Measurements from ENCODE around the gene SUCLG1. TPM values are rescaled to one million over a fixed set of nuclear protein-coding genes. Genes with fewer than 3 reads are reported as not detected.

The SUCLG1 gene
- total and polyA plus RNA-seq, 10 of the 15 experiments (the other 5 are each of a cell fraction or from before 2014, with no cell fraction given): 75.4 to 197 (median 93.6) TPM

- no peak for TF ChIP-seq POU2F2 (IDR thresholded peaks at IDR 0.05; ENCODE audit: borderline replicate concordance, low read depth, low read length)
- no peak for TF ChIP-seq FOS (IDR thresholded peaks at IDR 0.05; ENCODE audit: borderline replicate concordance, extremely low read depth, insufficient read length)
- no peak for TF ChIP-seq MLLT1 (IDR thresholded peaks at IDR 0.05)
- no peak for TF ChIP-seq ZNF217 (IDR thresholded peaks at IDR 0.05)
- no peak for TF ChIP-seq BACH1 (IDR thresholded peaks at IDR 0.05; ENCODE audit: borderline replicate concordance)
- TF ChIP-seq RELB (IDR thresholded peaks at IDR 0.05; ENCODE audit: low read depth): no peak
- TF ChIP-seq TARDBP (IDR thresholded peaks at IDR 0.05; ENCODE audit: borderline replicate concordance): no peak
- no peak for TF ChIP-seq ESRRA (IDR thresholded peaks at IDR 0.05; ENCODE audit: low read length)
- TF ChIP-seq STAT3 (IDR thresholded peaks at IDR 0.05; ENCODE audit: low read depth, low read length): no peak
- TF ChIP-seq SMARCA5 (IDR thresholded peaks at IDR 0.05): no peak
- TF ChIP-seq PBX3 (IDR thresholded peaks at IDR 0.05; ENCODE audit: insufficient replicate concordance, low read depth, low read length): no peak
- no peak for TF ChIP-seq MEF2A (IDR thresholded peaks at IDR 0.05; ENCODE audit: insufficient read depth, low read depth, low read length)
Measured at GRCh38 chr2:84417453-84418145, 41.5 kb downstream of the SUCLG1 start (continued).

All from GM12878 (cell line).